GDM1 (cell line): ENCODE results near the gene SMIM8.

ENCODE experiments used
- DNase-seq: peaks from one replicate; lab custom pipeline; 2025; lab: John Stamatoyannopoulos, UW

SMIM8 gene

GRCh38 chr6:87334683-87335082, 12.3 kb downstream of the SMIM8 start:
- no peak for DNase-seq

DNA sequence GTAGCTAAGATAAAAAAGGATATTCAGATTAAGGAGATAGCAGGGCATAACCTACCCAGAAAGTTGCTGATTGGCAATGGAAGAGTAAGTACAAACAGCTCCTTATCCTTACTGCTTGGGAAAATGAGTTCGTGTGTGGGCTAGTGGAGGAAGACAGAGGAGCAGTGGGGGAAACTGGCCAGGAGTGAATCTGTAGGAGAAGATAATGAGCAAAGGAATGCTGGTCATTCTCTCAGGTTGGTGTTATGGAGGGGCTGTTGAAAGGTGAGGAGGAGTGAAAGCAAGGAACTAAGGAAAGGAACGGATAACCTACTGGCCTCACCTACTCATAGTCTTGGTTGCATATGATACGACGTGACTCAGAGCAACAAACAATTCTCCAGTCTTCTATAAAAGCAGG, 14.0 kb downstream of the SMIM8 start:
- no peak for DNase-seq

- DNase-seq: no peak
Observed at GRCh38 chr6:87340230-87340629, 17.8 kb downstream of the SMIM8 start.

DNA sequence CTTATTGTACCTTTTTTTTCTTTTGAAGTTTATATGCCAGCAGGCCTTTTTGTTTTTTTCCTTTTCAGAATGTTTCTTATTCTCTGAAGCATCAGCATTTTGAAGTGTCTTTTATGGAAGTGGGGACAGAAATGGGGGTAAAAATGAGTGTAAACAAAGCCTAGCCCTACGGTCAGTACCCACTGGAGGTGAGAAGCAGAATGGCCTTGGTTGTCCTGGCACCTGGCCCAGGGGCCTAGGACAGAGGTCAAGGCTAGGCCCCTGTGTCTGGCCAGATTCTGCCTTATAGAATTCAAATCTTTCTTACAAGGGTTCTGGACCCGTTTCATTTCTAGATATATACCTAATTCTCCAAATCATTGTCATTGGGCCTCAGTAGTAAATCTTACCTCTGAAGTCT, 18.8 kb downstream of the SMIM8 start:
- no peak for DNase-seq

GRCh38 chr6:87341899-87342298, 19.5 kb downstream of the SMIM8 start:
- no peak for DNase-seq

DNA sequence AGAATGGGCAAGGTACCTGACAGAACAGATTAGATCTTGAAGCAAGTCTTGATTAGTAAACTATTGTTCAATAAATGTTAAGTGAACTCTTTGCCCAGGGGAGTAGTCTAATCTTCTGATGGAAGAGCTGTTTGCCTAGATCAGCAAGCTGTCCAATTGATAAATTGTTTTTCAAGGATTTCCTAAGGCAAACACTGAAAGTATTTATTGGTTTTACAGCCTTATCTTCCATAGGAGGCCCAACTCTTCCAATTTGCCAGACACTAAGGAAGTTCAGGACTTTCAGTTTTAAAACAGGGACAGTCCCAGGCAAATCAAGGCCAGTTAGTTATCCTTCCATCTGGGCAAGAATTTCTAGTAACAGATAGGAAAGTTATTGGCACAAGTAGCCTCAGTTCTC, 20.4 kb downstream of the SMIM8 start:
- DNase-seq: no peak

DNA sequence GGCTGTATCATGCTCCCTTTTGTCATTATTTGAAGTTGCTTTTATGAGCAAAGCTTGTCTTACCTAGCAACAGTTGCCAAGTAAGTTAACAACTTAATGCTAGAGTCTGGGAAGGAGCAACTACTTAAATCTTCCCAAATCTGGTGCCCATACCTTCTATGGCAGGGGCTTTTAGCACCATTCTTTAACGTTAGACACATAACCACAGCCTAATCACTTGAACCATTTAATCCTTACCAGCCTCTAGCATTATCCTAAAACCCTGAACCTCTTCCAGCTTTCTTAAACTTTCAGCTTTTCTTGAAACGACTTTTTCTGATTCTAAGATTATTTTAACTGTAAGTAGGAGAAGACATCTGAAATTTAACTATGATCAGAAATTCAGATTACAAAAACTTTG, 22.3 kb downstream of the SMIM8 start, which contains the start of gene C6orf163:
TSS of gene C6orf163 (plus strand) at position 83 of the 400 bp plus-strand sequence. CDS start at position 370, 287 bp downstream.
- no peak for DNase-seq

DNA sequence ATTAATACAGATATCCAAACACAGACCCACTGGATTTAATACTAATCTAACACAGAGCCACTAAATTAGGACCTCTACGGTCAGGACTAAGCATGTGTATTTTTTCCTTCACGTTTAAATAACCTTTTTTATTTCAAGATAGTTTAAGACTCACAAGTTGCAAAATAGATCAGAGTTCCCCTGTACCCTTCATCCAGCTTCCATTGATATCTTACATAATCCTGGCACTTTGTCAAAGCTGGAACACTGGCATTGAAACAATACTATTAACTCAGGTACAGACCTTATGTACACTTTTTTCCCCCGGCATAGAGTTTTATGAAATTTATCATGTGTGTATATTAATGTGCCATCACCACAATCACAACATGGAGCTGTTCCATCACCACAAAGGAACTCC, 24.3 kb downstream of the SMIM8 start:
- DNase-seq: no peak

- no peak for DNase-seq
Observed at GRCh38 chr6:87349896-87350295, 27.5 kb downstream of the SMIM8 start.

DNA sequence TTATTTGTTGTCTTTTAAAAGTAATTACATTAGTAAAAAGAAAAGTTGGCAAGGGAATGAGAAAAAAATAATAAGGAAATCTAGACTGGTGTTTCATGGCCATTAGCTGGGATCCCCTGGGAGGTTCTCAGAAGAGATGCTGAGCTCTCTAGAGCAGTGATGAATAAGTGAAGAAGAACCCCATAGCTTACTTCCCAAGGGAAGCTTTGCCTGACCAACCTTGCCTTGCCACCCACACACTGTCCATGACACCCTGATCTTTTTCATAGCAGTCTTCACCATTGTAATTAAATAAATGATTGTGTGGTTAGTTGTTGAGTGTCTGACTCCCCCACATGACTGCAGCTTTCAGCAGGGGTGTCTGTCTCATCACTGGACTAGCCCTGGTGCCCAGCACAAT, 28.1 kb downstream of the SMIM8 start:
- no peak for DNase-seq

DNA sequence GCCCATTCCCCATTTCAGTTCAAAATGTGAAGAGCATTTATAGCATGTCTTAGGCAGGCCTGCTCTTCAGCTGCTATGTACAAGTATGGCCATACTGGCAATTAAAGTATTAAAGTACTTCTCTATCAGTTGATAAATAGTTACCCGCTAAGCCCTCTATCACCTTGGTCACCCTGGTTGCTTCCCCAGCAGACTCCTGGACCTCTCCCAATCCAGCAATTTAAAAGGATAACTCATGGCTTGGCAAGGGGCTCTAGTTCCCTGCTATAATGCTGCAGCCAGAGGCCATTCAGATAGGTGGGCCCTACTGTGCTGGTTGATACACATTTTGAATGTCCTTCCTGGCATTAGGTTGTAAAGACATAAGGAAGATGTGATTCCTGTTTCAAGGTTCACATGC, 29.2 kb downstream of the SMIM8 start:
- DNase-seq: no peak

DNA sequence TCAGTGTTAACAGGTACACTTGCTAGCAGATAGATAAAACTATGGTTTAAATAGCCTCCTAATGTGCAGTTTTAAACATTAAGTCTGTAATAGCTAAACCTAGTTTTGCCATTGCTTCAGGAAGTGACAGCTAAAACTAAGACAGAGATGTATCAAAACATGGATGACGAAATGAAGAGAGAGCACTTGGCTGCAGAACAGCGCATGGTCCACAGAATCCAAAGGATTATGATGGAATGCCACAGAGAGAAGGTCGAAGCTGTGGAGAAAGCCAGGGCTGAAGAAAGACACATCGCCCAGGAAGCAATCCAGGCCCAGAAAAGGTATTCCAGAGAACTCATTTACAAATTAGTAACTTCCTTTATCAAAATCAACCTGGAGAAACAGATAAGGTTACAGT, 33.8 kb downstream of the SMIM8 start:
- DNase-seq: no peak

- DNase-seq: no peak
Observed at GRCh38 chr6:87357479-87358196, 35.2 kb downstream of the SMIM8 start.

GRCh38 chr6:87364602-87365252, 42.3 kb downstream of the SMIM8 start:
- no peak for DNase-seq

DNA sequence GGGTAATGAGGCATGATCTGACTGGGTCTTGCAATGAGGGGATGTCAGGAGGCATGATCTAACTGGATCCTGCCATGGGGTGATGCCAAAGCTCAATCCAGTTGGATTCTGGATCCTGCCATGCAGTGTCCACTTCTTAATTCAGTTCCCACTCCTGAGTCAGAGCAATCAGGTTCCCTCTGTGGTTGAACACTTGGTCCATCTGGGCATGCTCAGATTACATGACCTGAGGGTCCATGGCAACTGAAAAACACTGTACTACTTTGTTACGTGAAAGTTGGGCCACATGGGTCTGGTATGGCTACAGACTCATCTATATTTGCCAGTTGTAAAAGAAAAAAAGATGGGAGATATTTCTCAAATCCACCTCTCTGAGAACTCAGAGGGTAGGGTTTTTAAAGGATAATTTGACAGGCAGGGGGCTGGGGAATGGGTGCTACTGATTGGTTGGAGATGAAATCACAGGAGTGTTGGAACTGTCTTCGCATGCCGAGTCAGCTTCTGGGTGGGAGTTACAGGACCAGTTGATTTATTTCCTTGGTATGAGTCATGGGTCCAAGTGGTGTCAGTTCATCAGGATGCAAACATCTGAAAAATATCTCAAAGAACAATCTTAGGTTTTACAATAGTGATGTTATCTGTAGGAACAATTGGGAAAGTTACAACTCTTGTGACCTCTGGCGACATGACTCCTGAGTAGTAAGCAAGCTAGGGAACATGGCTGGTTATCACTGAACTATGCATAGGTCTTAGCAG, 43.9 kb downstream of the SMIM8 start:
- no peak for DNase-seq

GRCh38 chr6:87366899-87367298, 44.5 kb downstream of the SMIM8 start:
- no peak for DNase-seq

- no peak for DNase-seq
Observed at GRCh38 chr6:87373377-87373776, 51.0 kb downstream of the SMIM8 start.

GRCh38 chr6:87375315-87375714, 52.9 kb downstream of the SMIM8 start:
- DNase-seq: no peak

GRCh38 chr6:87376643-87377042, 54.3 kb downstream of the SMIM8 start:
- no peak for DNase-seq

DNA sequence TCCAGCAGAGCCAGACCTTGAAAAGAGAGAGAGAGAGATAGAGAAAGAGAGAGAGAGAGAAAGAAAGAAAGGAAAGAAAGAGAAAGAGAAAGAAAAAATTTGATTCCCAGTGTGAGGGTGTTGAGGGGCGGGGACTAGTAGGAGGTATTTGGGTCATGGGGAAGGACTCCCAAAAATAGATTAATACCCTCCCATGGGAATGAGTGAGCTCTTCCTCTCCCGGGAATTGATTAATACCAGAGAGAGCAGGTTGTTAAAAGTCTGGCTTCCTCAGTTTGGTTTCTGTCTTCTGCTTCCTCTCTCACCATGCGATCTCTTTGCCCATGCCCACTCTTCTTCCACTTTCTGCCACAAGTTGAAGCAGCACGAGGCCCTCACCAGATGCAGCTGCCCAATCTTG, 56.6 kb downstream of the SMIM8 start:
- no peak for DNase-seq

GRCh38 chr6:87382861-87383260, 60.5 kb downstream of the SMIM8 start:
- DNase-seq: no peak

DNA sequence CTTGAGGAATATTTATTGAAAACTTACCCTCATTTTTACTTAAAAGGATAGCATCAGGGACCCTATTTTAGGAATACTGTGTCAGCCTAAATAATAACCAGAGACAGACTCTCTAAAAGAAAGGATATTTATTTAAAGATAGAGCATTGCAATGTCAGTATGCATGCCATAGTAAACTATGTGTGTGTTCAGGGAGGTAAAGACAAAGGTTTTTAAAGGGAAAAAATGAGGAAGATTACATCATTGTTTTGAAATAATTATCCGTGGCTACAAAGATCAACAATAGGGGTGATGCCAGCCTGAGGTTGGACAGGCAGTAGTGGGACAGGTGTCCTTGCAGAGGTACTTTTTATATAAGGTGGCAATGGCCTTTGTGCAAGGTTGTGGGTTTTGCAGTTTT, 61.6 kb downstream of the SMIM8 start:
- DNase-seq: no peak

- no peak for DNase-seq
Observed at GRCh38 chr6:87384449-87384848, 62.1 kb downstream of the SMIM8 start.
